ENCODE results near the gene MAML2.

- TF ChIP-seq POLR2AphosphoS5 (IDR thresholded peaks at IDR 0.05) (no peak), CTCF (IDR thresholded peaks at IDR 0.05) (no peak)
Observed at GRCh38 chr11:96264364-96264763, 78.6 kb downstream of the MAML2 start.
